Amniotic epithelial cell (primary cell): Measurements from ENCODE around the gene SEPHS2.

ENCODE experiments used
- DNase-seq: peaks from one replicate; pipeline ENCODE4 v3.0.0-alpha.2; 2010; ENCODE audit warnings: low read depth

Gene SEPHS2

DNA sequence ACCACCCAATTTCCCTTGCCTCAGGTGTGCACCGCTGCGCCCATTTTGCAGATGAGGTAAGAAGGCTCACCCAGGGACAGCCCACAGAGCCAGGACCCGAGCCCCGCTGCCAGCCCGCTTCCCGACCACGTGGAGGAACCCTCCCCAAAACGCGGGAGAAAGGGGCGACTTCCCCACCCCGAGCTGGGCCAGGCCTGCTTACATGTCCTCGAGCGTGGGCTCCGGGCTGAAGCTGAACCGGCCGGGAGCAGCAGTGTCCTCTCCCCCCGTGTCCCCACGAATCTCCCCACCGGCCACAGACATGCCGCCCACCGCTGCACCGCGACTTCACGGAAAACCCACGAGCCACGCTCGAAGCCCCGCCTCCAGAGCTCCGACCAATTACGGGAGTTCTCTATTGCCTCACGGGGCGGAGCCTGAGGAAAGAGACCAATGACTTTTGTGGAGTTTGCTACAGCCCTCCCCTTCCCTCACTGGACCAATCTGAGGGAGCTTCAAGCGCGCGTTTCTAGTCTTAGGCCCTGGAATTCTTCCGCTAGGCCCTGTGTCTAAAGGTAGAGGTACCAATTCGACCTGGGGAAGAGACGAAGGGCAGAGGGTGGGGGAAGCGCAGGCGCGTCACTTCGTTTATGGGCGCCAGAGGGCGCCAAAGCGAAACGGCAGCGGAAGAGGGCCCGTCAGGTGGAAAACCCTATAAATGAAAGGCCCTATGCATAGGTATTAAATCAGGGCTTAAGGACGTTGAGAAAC lies 15.8 kb downstream of the SEPHS2 start, which contains the start of gene DCTPP1:
Gene DCTPP1 (minus strand): TSS at position 353 of the 750 bp plus-strand sequence. CDS start 50 bp downstream, at position 303.
- DNase-seq: peak; percentile 100

DNA sequence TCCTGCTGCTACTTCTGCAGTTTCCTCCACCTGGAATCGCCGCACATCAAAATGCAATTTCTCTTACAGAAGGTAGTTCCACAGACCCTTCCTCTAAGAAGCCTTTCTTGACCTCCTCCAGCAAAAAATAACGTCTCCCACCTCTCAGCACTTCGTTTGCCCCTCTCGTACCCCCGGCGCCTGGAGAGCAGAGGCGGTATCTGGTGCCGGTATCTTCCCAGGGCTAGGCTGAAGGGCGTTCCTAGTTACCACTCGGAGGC lies 16.3 kb downstream of the SEPHS2 start:
- DNase-seq: no peak

DNA sequence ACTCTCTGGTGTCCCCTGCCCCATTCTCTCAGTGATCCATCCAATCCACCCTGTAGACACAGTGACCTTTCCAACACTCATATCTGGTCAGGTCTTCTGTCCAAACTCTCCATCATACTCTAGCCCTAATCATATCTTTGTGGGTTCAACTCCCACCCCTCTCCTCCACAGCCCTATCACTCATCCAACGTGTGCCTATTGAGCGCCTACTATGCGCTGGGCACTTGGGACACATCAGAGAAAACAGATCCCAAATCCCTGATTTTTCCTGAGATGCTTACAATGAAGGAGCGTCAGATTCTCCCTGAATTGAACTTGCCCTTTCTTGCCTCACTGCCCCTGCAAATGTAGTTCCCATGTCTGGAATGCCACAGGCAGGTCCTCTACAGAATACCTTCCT lies 17.6 kb downstream of the SEPHS2 start:
- no peak for DNase-seq

- DNase-seq: no peak
Observed at GRCh38 chr16:30421010-30421409, 24.7 kb downstream of the SEPHS2 start.

DNA sequence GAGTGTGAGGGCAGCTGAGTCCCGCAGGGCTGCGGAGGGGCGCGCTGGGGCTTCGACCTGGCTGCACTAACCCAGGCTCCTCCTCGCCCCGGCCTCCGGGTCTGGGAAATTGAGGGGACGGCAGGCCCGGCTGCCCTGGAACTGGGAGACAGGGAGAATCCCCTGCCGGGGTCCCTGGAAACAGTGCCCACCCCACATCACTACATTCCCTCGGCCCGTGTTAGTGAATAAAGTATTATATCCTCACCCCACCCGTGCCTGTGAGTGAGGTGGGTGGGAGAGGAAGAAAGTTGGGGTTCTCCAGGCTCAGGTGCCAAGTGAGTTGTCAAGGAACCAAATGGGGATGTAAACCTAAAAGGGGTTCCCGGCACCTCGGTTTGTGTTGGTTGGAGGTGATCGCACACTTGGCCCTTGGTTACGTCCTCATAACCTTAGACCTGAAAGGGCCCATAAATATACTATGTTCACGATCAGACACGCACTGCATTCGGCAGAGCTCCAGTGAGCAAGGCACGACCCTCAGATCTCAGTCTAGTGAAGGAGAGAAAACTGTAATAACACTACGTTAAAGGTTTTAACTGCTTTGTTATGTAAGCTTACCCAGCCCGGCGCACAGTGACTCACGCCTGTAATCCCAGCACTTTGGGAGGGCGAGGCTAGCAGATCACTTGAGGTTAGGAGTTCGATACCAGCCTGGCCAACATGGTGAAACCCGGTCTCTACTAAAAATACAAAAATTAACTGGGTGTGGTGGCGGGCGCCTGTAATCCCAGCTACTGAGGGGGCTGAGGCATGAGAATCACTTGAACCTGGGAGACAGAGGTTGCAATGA lies 27.1 kb downstream of the SEPHS2 start:
- DNase-seq: peak; percentile 41

DNA sequence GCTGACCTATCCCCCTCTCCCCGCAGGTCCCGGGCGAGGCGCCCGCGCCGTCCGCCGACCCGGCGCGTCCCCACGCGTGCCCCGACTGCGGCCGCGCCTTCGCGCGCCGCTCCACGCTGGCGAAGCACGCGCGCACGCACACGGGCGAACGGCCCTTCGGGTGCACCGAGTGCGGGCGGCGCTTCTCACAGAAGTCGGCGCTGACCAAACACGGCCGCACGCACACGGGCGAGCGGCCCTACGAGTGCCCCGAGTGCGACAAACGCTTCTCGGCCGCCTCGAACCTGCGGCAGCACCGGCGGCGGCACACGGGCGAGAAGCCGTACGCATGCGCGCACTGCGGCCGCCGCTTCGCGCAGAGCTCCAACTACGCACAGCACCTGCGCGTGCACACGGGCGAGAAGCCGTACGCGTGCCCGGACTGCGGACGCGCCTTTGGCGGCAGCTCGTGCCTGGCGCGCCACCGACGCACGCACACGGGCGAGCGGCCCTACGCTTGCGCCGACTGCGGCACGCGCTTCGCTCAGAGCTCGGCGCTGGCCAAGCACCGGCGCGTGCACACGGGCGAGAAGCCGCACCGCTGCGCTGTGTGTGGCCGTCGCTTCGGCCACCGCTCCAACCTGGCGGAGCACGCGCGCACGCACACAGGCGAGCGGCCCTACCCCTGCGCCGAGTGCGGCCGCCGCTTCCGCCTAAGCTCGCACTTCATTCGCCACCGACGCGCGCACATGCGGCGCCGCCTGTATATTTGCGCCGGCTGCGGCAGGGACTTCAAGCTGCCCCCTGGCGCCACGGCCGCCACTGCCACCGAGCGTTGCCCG lies 27.9 kb downstream of the SEPHS2 start:
- DNase-seq: peak; percentile 91

GRCh38 chr16:30416624-30417528 lies 28.8 kb downstream of the SEPHS2 start:
- DNase-seq: no peak

DNA sequence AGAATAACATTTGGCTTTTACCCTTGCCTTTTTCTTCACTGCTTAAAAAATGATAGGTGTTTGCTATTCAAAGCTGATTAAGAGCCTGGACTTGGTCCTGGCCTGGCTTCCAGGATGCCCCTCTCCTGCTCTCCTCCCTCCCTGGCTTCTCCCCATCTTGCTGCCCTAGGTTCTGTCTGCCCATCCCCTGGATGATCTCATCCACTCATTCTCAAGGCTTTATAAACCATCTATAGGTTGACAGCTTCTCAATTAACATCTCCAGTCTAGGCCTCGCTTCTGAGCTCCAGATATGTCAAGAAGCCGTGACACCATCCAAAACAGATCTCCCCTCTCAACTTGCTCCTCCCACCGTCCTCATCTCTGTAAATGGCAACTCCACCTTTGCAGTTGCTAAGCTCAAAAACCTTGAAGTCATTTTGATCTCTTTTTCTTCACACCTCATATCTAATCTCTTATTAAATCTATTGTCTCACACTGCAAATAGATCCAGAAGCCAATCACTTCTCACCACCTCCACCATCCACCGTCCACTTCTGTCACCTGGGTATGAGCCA lies 29.5 kb downstream of the SEPHS2 start:
- DNase-seq: no peak

- no peak for DNase-seq
Observed at GRCh38 chr16:30414159-30414558, 31.5 kb downstream of the SEPHS2 start.

DNA sequence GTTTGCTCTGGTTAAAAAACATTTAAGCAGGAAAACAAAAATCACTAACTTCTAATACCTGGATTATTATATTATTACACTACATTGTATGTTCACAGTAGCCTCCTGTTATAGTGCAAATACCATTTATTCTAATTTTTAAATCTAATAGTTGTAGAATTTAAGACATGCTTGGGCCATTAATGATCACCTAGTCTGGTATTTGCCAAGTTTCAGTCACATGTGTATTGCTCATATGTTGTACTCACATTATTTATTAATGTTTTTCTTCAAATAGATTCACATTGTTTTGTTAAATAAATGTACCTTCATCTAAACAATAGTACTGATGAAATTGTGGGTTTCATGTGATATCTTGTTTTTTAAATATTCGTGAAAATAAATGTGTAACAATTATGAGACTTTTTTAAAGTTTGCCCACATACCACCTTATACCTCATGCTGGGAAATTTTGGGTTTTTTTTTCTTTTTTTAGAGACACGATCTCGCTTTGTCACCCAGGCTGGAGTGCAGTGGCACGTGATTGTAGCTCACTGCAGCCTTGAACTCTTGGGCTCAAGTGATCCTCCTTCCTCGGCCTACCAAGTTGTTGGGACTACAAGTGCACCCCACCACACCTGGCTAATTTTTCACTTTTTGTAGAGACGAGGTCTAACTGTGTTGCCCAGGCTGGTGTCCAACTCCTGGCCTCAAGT lies 32.4 kb downstream of the SEPHS2 start:
- DNase-seq: no peak

- DNase-seq: peak; percentile 73
Observed at GRCh38 chr16:30409125-30410060, 36.3 kb downstream of the SEPHS2 start.

DNA sequence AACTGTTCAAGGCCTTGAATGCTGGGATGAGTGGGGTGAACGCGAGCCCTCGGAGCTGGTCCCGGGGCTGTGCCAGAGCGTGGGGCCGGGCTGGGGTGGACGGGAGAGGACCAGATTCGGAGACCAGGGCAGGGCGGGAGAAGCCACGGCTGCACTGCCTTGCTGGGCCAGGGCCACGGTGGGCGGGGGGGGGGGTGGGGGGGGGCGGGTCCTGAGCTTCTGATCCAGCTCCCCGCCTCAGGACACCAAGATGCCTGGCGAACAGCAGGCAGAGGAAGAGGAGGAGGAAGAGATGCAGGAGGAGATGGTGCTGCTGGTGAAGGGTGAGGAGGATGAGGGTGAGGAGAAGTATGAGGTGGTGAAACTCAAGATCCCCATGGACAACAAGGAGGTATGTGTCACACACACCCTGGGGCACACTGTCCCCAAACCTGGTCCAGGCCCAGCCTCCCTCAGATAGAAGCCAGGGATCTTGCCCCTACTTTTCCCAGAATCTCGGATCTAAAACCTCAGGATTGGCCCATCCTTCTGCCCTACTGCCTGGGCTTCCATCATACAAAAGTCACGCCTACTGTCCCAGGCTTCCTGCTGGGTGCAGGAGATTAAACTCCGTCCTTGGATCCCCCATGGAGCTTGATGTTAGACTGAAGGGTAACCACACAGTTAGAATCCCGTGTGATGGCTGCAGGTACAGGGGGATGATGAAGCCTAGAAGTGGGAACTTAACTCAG lies 37.7 kb downstream of the SEPHS2 start:
- DNase-seq: no peak

DNA sequence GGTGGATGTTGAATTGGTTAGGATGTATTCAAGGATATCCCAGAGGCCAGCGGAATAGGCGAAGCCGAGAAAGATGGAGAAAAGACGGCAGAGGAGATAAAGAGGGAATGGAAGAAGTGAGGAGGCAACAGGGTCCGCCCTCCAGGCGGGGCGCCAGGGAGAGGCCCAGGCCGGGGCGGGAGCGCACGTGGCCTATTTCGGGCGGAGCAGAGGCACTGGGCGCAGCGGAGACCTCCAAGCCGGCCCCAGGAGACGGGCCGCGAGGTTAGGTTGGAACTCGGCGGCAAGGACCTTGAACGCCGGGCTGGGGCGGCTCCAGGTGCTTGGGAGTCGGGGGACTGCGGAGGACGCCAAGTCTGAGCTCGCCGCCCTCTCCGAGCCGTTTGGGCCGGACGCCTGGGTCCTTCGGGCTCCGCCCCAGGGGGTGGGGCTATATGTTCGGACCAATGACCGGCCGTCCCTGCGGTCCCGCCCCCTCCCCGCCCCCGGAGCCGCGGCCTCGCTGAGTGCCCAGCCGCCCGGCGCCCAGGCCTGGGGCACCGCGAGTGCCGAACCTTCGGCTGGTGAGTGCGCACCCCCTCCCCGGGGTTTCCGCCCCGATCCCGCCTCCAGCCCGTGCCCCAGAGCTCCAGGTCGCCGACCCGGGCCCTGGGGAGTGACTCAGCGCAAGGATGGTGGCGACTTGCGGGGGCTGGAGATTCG lies 38.4 kb downstream of the SEPHS2 start, which contains the start of gene ZNF771:
Gene ZNF771 (plus strand): TSS at position 505 of the 702 bp plus-strand sequence. CDS start 448 bp downstream, outside the sequence.
- peak; percentile 81 for DNase-seq

GRCh38 chr16:30406795-30407101 lies 38.9 kb downstream of the SEPHS2 start:
- no peak for DNase-seq

- DNase-seq: no peak
Observed at GRCh38 chr16:30401768-30402425, 43.8 kb downstream of the SEPHS2 start.

DNA sequence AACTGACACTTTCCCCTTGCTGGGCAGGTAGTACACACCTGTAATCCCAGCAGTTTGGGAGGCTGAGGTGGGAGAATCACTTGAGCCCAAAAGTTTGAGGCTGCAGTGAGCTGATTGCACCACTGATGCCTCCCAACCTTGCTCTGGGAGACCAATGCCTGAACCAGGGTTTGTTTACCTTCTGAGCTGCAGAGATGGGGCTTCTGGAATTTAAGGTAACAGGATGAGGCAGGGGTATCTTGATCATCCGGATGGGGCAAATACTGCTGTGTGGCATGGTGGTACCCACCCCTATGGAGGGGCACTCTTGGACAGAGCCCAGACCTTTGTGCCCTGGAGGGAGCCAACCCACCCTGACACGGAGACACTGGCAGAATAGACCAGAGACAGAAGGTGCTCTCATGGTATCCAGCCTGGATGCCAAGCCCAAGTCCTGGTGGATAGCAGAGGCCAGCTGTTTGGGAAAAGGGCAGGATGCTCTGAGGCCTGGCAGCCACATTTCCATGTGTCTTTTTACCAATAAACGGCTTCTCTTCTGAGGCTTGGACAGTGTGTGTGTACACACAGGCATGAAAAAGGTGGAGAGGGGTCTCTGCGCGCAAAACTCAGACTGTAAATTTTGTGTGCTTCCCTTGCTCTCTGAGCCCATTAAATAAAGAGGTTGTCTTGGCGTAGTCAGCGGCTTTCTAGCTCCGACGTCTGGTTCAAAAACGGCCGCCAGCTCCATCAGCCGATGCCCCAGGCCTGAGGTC lies 46.1 kb downstream of the SEPHS2 start:
- no peak for DNase-seq
